GM12891 (cell line): ENCODE data around the gene TARBP1.

ENCODE experiments used
- PAX5 ChIP-seq: IDR thresholded peaks from 2 replicates; pipeline ENCODE4 v1.6.1; 2011; ENCODE audit warnings: low read length, moderate library complexity, mild to moderate bottlenecking; ENCODE audit not compliant: insufficient read depth, severe bottlenecking
- POLR2A ChIP-seq: IDR thresholded peaks from 2 replicates; pipeline ENCODE4 v1.6.1; 2011; ENCODE audit warnings: low read depth, low read length, control low read depth
- POLR2AphosphoS5 ChIP-seq: IDR thresholded peaks from 2 replicates; pipeline ENCODE4 v1.6.1; 2011; ENCODE audit warnings: low read depth, low read length, control low read depth
- POU2F2 ChIP-seq: IDR thresholded peaks from 2 replicates; pipeline ENCODE4 v1.6.1; 2011; ENCODE audit warnings: low read depth, mild to moderate bottlenecking, control low read depth, low read length, moderate library complexity
- SPI1 ChIP-seq: IDR thresholded peaks from 2 replicates; pipeline ENCODE4 v1.6.1; 2011; ENCODE audit warnings: low read depth, low read length, control low read depth
- TAF1 ChIP-seq: IDR thresholded peaks from 2 replicates; pipeline ENCODE4 v1.6.1; 2011; ENCODE audit warnings: low read depth, low read length, control low read depth

DNA sequence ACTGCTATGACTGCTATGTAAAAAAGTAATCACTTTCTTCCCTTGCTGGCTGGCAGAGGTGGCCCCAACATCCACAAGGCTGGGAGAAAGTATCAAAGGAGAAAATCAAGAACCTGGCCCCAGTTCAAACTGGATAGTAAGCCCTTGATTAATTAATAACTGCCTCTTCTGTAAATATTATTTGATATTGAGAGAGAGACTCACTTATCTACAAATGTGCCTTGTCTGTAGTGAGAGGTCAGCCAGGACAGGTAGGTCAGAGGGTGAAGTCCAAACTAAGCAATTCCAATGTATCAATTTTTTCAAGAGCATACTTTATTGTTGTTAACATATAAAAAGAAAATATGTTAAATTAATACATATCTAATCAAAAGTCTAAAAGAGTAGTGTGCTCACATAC is 23.8 kb upstream of the TARBP1 start:
- TF ChIP-seq POLR2A (no peak), POLR2AphosphoS5 (no peak), TAF1 (no peak), SPI1 (no peak), POU2F2 (no peak), PAX5 (no peak)
